Measurements from ENCODE around the gene SLC25A23.
"Not testable (repeated sequence)": the region's sequence is repeated elsewhere in the genome, so short reads cannot be mapped to it uniquely, and the experiment has no call there.

SLC25A23 gene

DNA sequence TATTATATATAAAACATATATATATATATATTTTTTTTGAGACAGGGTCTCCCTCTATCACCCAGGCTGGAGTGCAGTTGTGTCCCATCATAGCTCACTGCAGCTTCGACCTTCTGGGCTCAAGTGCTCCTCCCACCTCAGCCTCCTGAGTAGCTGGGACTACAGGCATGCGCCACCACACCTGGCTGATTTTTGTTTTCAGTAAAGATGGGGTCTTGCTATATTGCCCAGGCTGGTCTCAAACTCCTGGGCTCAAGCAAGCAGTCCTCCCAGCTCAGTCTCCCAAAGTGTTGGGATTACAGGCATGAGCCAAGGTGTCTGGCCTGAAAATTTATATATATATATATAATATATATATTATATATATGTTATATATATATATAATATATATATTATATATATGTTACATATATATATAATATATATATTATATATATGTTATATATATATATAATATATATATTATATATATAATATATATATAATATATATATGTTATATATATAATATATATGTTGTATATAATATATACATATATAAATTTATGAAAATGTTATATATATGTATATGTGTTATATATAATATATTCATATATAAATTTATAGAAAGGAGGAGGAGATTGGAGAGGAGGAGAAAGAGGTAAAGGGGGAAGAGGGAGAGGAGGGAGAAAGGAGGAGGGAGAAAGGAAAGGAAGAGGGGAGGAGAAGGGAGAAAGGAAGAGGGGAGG lies 30.7 kb downstream of the SLC25A23 start:
- H3K27ac ChIP-seq; DNase-seq (ENCODE audit: low read depth, low spot score): not testable (repeated sequence)

- no peak overlapping the region for H3K27ac ChIP-seq
- no peak for DNase-seq (ENCODE audit: low read depth, low spot score)
These were observed 32.5 kb downstream of the SLC25A23 start for GRCh38 chr19:6427131-6427530.

DNA sequence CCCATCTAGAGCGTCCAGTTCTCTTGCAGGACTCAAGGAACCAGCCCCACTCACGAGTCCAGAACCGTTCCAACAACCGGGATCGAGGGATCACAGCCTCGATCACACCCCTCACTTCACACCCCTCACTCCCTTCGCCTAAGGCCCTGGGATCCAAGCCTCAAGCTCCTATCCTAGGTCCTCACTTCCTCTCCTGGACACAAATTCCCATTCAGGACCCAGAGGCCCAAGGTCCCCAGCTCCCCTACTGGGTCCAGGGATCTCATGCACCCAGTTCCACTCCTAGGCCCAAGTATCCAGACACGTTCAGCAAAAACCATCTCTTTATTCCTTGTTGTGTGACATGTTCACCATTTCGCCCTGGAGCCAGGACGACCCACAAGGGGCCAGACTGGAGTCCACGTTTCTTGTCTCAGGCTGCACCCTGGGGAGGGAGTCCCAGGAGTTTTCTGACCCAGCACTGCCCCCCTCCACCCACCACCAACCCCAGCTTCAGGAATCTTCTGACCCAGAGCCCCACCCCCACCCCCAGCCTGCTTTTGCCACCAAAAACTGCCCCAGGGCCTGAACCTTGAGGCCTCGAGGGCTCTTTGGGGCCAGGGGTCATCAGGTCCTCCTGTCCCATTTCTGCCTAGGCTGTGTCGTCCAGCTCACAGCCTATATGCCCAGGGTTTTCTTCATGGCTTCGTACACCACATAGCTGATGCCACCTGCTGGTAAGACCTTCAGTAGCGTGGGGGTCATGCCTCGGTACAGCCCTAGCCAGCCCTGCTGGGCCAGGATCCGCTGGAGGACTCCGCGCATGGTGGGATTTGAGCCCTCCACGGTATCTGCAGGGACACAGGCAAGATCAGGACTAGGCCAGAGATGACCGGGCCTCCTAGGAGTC lies 33.6 kb downstream of the SLC25A23 start:
- H3K27ac ChIP-seq, result peak overlapping the region; percentile 59
- no peak for DNase-seq (ENCODE audit: low read depth, low spot score)

DNA sequence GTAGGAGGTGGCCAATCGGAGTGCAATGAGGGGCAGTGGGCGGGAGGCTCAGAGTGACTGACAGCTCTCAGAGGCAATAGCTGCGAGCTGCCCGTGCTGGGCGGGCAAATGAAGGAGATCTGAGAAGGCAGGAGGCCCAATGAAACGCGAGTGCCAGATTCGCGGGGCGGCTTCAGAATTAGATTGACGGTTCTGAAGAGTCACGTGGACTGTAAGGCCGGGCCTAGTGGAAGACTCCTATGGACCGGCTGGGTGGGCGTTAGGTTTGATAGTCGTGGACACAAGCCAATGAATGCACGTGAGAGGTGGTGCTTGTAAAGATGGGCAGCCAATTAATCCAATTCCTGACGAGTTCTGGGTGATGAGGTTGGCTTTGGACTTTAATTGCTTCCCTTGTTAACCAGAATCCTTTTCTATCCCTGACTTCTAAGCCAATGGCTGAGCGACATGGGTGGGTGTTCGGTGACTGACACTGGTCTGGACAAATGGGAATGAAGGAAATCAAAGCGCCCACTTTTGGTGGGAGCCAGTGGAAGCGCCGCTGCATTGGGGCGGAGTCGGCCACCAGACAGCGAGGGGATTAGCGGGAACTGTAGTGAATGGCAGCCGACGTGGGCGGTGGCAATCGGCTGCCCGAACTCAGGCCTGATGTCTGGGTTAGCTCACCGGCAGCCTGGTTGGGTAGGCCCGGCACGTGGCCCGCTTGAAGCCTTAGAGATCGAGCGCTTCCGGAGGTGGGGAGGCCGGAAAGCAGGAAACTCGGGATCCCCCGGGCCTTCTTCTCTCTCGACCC lies 34.5 kb downstream of the SLC25A23 start:
- peak; percentile 100 for DNase-seq (ENCODE audit: low read depth, low spot score)
- H3K27ac ChIP-seq, result peak overlapping the region; percentile 59

DNA sequence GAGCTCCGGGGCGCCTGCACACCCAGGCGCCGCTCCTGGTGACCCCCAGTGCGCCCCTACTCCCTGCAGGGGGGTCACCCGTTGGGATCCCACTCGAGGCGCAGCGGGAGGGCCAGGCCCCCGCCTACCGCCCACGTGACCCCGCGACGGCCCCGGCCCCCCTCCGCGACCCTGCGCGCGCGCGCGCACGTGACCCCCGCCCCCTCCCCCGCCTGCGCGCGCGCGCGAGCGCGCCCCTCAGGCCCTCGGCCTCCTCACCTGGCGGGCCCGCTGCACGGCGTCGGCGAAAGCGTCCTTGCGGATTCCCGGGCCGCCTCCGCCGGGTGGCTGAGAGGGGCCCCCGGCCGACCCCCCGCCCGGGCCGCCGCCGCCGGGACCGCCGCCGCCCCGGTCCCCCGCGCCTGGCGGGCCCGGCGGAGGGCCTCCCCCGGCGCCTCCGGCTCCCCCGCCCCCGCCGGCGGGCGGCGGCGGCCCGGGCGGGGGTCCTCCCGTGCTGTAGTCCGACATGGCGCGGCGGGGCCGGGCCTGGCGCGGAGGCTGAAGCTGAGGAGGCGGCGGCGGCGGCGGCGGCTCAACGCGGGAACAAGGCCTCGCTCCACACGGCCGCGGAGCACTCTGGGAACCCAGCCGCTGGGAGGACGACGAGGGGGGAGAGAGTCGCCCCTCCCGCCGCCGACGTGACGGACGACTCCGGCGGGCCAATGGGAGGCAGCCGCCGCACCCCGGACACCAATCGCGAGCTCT lies 35.2 kb downstream of the SLC25A23 start, which contains the start of gene KHSRP:
Gene KHSRP, minus strand, starts transcription at position 617 of the 744 bp plus-strand sequence. Its CDS starts 110 bp downstream, at position 507.
- no peak for DNase-seq (ENCODE audit: low read depth, low spot score)

DNA sequence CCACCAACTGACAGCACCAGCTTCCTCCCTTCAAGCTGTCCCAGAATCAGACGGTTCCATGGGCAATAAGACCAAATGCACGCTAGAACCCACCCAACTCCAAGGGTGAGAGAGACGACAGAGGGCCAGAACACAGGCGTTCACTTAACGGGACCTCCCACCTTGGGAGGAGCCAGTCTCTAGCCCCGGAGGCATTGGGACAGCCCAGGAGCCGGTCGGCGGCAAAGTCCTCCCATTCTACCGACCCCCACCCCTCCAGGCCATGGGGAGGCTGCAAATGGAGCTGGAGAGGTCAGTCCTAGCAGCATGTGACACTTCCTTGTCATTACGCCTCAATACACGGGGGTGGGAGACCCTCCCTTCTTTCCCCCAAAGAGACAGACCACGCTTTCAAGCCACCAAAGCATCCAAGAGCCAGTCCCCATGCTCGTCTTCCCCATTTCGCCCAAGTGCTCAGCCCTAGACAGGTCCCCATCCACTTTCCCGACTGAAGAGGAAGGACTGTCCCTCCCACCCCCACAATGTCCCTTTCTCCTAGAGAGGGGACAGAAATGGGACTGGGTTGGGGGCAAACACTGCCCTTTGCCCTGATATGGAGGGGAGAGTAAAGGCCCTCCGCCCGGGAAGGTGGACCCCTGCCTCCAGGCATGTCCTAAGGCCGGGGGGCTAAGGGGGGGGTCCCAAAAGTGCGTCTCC lies 35.9 kb downstream of the SLC25A23 start:
- DNase-seq (ENCODE audit: low read depth, low spot score), result peak; percentile 3
- peak overlapping the region; percentile 39 for H3K27ac ChIP-seq

More for the DNA sequence above, 35.2 kb downstream of the SLC25A23 start, which contains the start of gene KHSRP:
- H3K27ac ChIP-seq, result peak within 1 kb of the TSS; percentile 59

DNA sequence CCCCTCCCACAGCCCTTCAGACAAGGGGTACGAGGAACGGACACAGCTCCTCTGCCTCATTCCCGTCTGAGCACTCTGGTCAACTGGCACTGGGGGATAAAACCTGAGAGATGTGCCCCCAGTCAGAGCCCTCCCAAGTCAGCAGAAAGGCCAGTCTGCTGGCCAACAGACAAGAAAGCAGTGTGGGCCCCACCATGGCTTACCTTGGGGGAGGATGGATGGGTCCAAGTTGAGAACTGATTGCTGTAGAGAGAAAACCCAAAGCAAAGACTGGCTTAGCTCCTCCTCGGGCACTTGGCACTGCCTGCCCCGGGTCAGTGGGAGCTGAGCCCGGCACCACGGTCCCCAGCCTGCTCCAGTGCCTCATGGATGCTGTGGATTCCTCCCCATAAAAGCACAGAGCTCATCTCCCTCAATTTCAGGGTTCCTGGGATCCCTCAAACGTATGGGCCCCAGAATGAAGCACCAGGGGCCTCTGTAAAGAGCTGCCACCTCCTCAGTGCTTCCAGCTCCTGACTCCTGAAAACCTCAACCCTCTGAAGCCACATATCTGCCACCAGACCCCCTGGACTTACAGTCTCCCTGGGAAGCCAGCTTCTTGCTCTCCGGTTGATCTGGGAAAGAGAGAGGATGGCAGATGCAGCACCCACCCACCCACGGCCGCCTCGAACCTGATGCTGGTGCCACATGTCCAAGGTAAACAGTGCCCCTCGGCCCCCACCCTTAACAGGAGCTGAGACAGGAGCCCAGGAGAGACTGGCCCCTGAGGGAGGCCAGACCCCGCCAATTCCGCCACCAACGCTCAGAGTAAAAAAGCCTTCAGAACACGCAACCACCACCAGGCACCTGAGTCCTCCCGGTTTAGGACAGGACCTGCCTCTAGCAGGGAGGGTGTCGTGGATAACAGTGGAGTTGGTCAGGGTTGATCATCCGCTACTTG lies 38.2 kb downstream of the SLC25A23 start:
- no peak for DNase-seq (ENCODE audit: low read depth, low spot score)

DNA sequence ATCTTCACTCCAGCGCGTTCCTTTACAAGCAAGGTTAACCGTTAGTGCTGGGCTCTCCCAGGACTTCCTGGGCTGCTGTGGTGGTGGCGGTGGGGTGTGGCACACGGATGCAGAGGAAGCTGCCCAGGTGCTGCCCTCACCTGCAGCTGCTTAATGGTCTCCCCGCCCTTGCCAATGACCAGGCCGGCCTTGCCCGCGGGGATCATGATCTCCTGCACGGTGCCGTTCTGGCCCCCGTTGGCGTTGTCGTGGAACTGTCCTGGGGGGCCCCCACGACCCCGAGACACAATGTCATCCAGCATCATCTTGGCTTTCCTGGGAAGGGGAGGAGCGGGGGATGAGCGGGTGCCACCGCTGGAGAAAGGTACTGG lies 41.0 kb downstream of the SLC25A23 start:
- no peak for DNase-seq (ENCODE audit: low read depth, low spot score)
- no peak overlapping the region for H3K27ac ChIP-seq

More for the DNA sequence above, 38.2 kb downstream of the SLC25A23 start:
- no peak overlapping the region for H3K27ac ChIP-seq

DNA sequence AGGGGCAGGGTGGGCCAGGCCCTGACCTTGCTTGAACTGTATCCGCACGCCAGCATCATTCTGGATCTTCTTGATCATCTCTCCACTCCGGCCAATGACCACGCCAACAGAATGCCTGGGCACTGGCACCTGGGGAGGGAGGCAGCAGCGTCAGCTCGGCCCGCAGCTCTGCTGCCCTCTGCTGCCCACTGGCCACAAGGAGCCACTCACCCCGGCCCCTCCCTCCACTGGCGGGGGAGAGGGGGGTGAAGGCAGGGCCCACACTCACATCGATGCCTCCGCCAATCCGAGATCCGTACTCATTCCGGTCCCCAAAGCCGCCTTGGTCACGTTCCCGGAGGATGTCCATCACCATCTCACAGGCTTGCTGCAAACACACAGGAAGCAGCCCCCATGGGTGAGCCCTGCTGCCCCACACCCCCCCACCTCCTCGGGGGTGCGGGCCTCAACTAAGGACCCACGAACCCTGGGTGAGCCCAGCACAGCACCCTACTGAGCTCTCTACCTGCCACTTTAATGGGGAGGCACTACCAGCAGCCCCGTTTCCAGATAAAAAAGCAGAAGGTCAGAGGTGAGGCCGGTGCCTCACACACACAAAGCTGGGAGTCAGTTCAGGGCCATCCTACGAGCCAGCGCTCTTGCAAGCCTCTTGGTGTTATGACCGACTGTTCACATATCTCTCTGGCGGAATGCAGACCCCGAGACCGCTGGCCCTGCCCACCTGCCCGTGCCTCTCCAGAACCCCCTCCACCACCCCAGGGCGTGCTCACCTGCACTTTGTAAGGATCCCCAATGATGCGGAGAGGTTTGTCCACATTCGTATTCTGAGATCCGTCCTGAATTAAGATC lies 41.7 kb downstream of the SLC25A23 start:
- DNase-seq (ENCODE audit: low read depth, low spot score), result no peak
- no peak overlapping the region for H3K27ac ChIP-seq

- H3K27ac ChIP-seq, result no peak overlapping the region
- no peak for DNase-seq (ENCODE audit: low read depth, low spot score)
These were observed 42.8 kb downstream of the SLC25A23 start for GRCh38 chr19:6416658-6417405.

DNA sequence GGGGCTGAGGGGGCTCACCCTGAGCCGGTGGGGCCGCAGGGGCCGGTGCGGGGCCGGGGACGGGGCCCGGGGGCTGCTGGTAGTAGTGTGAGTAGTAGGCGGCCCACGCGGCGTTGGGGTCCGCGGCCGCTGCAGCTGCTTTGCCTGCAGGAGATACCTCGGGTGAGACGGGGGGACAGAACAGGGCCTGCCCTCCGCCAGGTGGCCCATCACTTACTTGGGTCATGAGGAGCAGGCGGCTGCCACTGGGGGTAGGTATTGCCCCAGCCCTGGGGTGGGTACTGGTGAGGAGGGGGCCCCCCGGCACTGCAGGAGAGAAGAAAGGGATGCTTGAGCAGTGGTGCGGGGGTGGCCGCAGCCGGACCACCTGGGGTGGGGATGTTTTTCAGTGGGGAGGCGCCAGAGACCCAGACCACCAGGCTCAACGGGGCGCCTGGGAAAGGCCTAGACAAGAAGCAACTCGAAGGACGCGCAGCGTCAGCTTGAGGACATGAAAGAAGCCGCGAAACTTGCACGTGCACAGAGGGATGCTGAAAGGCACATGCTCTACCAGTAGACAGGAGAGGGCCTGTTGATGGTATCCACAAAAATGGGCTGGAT lies 43.9 kb downstream of the SLC25A23 start:
- no peak overlapping the region for H3K27ac ChIP-seq
- DNase-seq (ENCODE audit: low read depth, low spot score), result no peak

DNA sequence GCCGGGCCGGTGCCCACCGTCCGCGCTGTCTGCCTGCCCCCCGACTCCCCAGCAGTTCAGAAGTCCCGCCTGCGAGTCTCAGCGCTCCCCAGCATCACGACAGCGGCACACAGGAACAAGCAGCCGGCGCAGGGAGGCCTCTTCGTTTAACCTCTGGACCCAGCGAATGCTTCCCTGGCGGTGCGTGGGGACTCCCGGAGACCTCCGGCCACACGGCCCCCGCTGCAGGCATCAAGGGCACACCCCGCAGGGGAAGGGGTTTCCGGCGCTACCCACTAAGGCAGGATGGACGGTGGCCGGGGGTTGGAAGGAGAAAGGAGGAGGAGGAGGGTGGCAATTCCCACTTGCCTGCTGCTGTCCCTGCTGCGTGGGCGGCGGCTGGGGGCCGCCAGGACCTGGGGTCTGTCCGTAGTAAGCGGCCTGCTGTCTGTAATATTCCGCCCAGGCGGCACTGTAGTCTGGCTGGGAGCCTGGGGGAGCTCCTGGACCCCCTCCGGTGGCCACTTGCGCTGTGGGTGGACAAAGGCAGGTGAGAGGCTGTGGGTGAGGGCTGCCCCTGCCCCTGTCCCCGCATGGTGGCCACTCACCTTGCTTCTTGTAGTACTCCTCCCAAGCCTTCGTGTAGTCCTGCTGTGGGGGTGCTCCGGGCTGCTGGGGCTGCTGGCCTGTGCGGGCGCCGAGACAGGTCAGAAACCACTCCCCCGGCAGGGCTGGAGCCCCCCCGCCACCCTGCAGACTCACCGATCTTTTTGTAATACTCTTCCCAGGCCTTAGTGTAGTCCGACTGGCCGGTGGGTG lies 44.6 kb downstream of the SLC25A23 start:
- DNase-seq (ENCODE audit: low read depth, low spot score), result no peak
- no peak overlapping the region for H3K27ac ChIP-seq

GRCh38 chr19:6413721-6414643 lies 45.6 kb downstream of the SLC25A23 start:
- no peak overlapping the region for H3K27ac ChIP-seq
- no peak for DNase-seq (ENCODE audit: low read depth, low spot score)

DNA sequence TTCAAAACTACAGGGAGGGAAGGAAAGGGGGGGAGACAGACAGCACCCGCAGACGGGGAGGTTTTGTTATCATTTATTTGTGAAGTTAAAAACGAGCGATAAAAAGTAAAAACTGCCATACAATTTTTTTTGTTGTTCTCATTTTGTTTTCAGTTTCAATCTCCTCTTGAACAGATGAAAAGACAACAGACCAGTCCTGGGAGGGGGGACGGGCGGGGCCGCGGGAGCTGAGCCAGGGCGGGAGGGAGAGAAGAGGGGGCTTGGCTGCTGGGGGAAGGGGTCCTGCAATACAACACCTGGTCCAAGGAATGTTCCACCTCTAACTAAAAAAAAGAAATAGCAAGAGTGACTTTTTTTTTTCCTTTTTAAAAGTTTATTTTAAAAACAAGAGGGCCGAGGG lies 46.3 kb downstream of the SLC25A23 start:
- DNase-seq (ENCODE audit: low read depth, low spot score), result no peak
- no peak overlapping the region for H3K27ac ChIP-seq

All from epithelial cell of prostate (primary cell).